Measurements from ENCODE around the gene DNAJA4. TPM values are rescaled to one million over a fixed set of nuclear protein-coding genes. Genes with fewer than 3 reads are reported as not detected.
A peak's percentile ranks its signal among the peaks of the same experiment; 100 is the strongest.

DNAJA4 gene
- total RNA-seq, 2 experiments from 2014 or later, result 34.0 to 35.8 TPM

GRCh38 chr15:78299101-78299930, 35.0 kb downstream of the DNAJA4 start, which contains the start of gene SKIC8:
Gene SKIC8, minus strand, starts transcription at chr15:78299609. Its CDS starts 3,923 bp downstream, at chr15:78295686.
- H3K4me3 Mint-ChIP-seq, result peak within 1 kb of the TSS; percentile 97
- H3K9me3 Mint-ChIP-seq (ENCODE audit: low read depth), result no peaks in the 10 kb centered on the region
- CTCF ChIA-PET, result interaction anchor here (0.6 to 2.1 kb wide), 11 partner anchors 9 to 441 kb away, joined by 3 to 25 read pairs (median 4); partner anchors contain the start of genes DNAJA4 and IREB2
- H3K4me1 Mint-ChIP-seq, result peaks cover 43% of the 10 kb centered on the region
- peak within 1 kb of the TSS; percentile 95 for H3K27ac Mint-ChIP-seq
- no peaks in the 10 kb centered on the region for H3K36me3 Mint-ChIP-seq
- DNase-seq (peak; percentile 95), ATAC-seq (peak; percentile 97)
- peaks cover 7% of the 10 kb centered on the region for H3K27me3 Mint-ChIP-seq

GRCh38 chr15:78301326-78301725, 37.0 kb downstream of the DNAJA4 start:
- no peak for DNase-seq

GRCh38 chr15:78301828-78302227, 37.5 kb downstream of the DNAJA4 start:
- DNase-seq (no peak), ATAC-seq (no peak)
- no peaks in the 10 kb centered on the region for H3K36me3 Mint-ChIP-seq
- H3K27me3 Mint-ChIP-seq, result peaks cover 13% of the 10 kb centered on the region
- H3K4me3 Mint-ChIP-seq, result no peak overlapping the region
- no peaks in the 10 kb centered on the region for H3K9me3 Mint-ChIP-seq (ENCODE audit: low read depth)
- CTCF ChIA-PET, result interaction anchor here (1.0 kb wide), 1 partner anchor 408 kb away, joined by 3 read pairs; no protein-coding TSS in a partner anchor
- H3K4me1 Mint-ChIP-seq, result peaks cover 42% of the 10 kb centered on the region
- H3K27ac Mint-ChIP-seq, result no peak overlapping the region

More at GRCh38 chr15:78301326-78301725, 37.0 kb downstream of the DNAJA4 start:
- no peak overlapping the region for H3K27ac Mint-ChIP-seq
- H3K4me1 Mint-ChIP-seq, result peaks cover 43% of the 10 kb centered on the region
- ATAC-seq, result no peak
- CTCF ChIA-PET, result interaction anchor here (1.0 kb wide), 1 partner anchor 408 kb away, joined by 3 read pairs; no protein-coding TSS in a partner anchor
- no peaks in the 10 kb centered on the region for H3K36me3 Mint-ChIP-seq
- H3K27me3 Mint-ChIP-seq, result peaks cover 10% of the 10 kb centered on the region
- H3K9me3 Mint-ChIP-seq (ENCODE audit: low read depth), result no peaks in the 10 kb centered on the region
- H3K4me3 Mint-ChIP-seq, result no peak overlapping the region

- peaks cover 14% of the 10 kb centered on the region for H3K27me3 Mint-ChIP-seq
- CTCF ChIA-PET, result interaction anchor here (1.0 kb wide), 1 partner anchor 9 kb away, joined by 4 read pairs; no protein-coding TSS in a partner anchor
- peaks cover 38% of the 10 kb centered on the region for H3K4me1 Mint-ChIP-seq
- no peak overlapping the region for H3K4me3 Mint-ChIP-seq
- no peak for DNase-seq
- peak overlapping the region; percentile 67 for H3K27ac Mint-ChIP-seq
- H3K9me3 Mint-ChIP-seq (ENCODE audit: low read depth), result no peaks in the 10 kb centered on the region
- no peak for ATAC-seq
- H3K36me3 Mint-ChIP-seq, result no peaks in the 10 kb centered on the region
These were observed 38.4 kb downstream of the DNAJA4 start for GRCh38 chr15:78302579-78303312.

DNA sequence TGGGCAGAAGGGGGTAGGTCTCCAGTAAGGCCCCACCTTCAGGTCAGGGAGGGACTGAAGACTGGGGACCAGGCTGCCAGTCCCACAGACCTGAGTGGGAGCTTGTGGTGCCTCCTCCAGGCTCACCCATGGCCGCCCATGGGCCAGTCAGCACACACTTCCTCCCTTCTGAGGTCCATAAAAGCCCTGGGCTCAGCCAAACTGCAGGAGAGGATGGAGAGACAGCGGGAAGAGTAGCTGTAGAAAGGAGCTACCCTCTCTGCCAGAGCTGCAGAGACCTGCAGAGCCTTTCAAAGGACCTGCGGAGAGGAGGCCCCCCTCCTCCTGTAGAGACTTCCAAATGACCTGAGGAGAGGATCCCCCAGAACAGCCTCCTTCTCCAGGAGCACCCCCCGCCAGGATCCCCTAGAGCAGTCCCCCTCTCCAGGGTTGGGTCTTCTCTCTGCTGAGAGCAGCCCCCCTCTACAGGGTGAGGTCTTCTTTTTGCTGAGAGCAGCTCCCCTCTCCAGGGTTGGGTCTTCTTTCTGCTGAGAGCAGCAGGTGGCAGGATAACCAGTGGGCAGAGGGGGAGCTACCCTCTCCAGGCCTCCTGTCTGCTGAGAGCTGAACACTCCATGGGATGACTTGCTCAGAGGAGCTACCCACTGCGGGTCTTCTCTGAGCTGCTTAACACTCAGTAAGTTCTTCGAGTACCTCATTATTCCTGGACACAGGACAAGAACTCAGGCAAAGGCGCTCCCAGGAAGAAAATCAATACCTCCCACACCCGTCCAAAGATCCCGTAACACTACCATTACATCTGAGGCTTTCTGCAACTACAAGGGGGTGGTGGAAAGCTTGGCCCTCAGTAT, 40.1 kb downstream of the DNAJA4 start:
- Mint-ChIP-seq H3K27me3 (peaks cover 14% of the 10 kb centered on the region), H3K4me3 (no peak overlapping the region), H3K9me3 (ENCODE audit: low read depth) (no peaks in the 10 kb centered on the region), H3K4me1 (peaks cover 25% of the 10 kb centered on the region), H3K36me3 (no peaks in the 10 kb centered on the region), H3K27ac (no peak overlapping the region)
- CTCF ChIA-PET, result interaction anchor here (1.1 to 1.2 kb wide), 2 partner anchors 118 to 258 kb away, joined by 3 to 7 read pairs; no protein-coding TSS in a partner anchor
- ATAC-seq (no peak), DNase-seq (no peak)

DNA sequence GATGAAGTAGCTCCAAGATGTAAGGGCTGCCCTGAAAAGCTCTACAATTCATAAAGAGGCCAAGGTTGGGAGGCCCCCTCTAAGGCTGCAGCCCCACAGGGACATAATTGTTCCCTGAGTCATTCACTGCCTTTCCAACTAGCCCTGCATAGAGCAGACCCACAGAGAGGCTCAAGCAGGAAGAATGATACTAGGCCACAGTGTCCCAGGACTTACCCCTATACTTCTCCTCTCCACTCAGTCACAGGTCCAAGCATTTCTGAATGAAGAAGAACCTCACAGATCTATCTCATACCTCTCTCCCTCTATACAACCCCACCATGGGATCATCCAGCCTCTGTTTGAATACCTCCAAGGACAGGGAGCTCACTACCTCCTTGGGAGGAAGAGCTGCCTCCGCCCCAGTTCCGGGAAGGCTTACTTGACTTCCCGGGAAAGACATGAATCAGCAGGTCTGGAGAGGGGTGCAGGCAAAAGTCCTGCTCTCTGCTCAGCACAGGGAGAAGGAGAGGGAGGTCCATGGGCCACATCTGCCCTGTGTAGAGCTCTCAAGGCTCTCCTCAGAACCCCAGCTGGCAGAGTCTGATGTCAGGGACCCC, 41.9 kb downstream of the DNAJA4 start:
- no peaks in the 10 kb centered on the region for H3K36me3 Mint-ChIP-seq
- no peak overlapping the region for H3K4me3 Mint-ChIP-seq
- no peak overlapping the region for H3K27ac Mint-ChIP-seq
- ATAC-seq, result no peak
- H3K27me3 Mint-ChIP-seq, result peaks cover 14% of the 10 kb centered on the region
- H3K9me3 Mint-ChIP-seq (ENCODE audit: low read depth), result no peaks in the 10 kb centered on the region
- CTCF ChIA-PET, result interaction anchor here (1.2 to 4.4 kb wide), 2 partner anchors 116 kb away, joined by 7 to 27 read pairs; no protein-coding TSS in a partner anchor
- DNase-seq, result no peak
- H3K4me1 Mint-ChIP-seq, result peaks cover 16% of the 10 kb centered on the region

DNA sequence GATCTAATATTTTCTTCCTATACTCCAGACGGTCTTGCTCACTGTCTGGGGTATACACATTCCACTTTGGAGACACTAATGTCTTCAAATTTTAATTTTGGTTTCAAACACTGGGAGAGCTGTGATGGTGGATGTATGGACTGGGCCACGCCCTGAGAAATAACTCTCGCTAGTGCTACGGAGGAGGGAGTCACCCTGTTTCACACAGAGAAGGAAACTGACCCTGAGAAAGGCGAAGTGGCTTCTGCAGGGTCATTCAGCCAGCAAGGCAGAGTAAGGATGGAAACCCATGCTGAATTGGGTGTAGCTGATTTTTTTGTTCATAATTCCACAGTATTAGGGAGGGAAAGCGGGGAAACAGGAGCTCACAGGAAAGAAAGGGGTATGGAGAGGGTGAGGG, 43.6 kb downstream of the DNAJA4 start:
- Mint-ChIP-seq H3K36me3 (no peaks in the 10 kb centered on the region), H3K4me3 (no peak overlapping the region), H3K4me1 (peaks cover under 1% of the 10 kb centered on the region), H3K27ac (no peak overlapping the region), H3K9me3 (ENCODE audit: low read depth) (no peaks in the 10 kb centered on the region), H3K27me3 (peaks cover 8% of the 10 kb centered on the region)
- CTCF ChIA-PET, result interaction anchor here (0.7 to 4.4 kb wide), 8 partner anchors 8 to 162 kb away, joined by 3 to 27 read pairs (median 4); partner anchors contain the start of gene SKIC8
- DNase-seq (no peak), ATAC-seq (no peak)

- Mint-ChIP-seq H3K27me3 (peaks cover 8% of the 10 kb centered on the region), H3K4me3 (no peak overlapping the region), H3K36me3 (no peaks in the 10 kb centered on the region), H3K9me3 (ENCODE audit: low read depth) (no peaks in the 10 kb centered on the region), H3K27ac (no peak overlapping the region), H3K4me1 (no peaks in the 10 kb centered on the region)
- ATAC-seq (peak; percentile 92), DNase-seq (peak; percentile 74)
- CTCF ChIA-PET, result interaction anchor here (0.7 to 4.4 kb wide), 12 partner anchors 9 to 162 kb away, joined by 3 to 27 read pairs (median 4); partner anchors contain the start of gene SKIC8
These were observed 44.2 kb downstream of the DNAJA4 start for GRCh38 chr15:78308422-78309032.

DNA sequence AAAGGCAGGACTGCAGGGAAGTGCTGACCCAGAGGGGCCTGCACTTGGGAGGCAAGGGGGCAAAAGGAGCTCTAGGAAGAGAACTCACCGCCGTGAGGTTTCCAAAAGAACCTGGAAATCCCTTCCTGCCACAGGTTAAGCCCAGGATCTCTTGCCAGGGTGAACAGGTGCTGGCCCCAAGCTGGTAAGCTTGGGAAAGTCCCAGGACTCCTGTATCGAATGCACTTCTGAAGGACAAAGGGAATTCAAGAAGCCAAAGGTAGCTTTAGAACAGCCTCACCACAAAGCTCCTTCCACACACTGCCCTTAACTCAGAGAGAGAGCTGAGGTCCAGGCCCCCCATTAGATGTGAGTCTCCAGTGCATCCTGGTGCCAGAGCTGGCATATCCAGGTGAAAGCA, 46.9 kb downstream of the DNAJA4 start:
- CTCF ChIA-PET, result interaction anchor here (1.0 kb wide), 2 partner anchors 12 to 112 kb away, joined by 3 read pairs; partner anchors contain the start of gene SKIC8
- no peak for DNase-seq
- H3K9me3 Mint-ChIP-seq (ENCODE audit: low read depth), result no peaks in the 10 kb centered on the region
- H3K27me3 Mint-ChIP-seq, result peaks cover 5% of the 10 kb centered on the region
- no peak overlapping the region for H3K27ac Mint-ChIP-seq
- no peak overlapping the region for H3K4me3 Mint-ChIP-seq
- ATAC-seq, result no peak
- H3K4me1 Mint-ChIP-seq, result no peaks in the 10 kb centered on the region
- no peaks in the 10 kb centered on the region for H3K36me3 Mint-ChIP-seq

DNA sequence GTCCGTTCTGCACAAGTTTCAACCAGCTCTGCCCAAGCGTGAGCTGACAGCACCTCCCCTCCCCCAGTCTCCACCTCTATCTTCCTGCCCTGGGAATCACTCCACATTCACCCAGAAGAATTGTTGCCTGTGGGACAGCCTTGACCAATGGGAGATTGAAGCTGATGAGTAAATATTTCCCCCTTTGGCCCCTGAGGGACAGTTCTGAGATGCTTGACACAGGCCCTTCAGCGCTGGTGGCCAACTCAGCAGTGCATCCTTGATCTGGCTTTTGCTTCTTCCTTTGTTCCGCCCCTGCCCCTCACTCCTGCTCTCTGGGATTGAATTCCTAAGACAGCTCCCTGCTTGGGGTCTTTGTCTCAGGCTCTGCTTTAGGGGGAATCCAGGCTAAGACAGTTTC, 48.2 kb downstream of the DNAJA4 start:
- Mint-ChIP-seq H3K9me3 (ENCODE audit: low read depth) (no peaks in the 10 kb centered on the region), H3K4me3 (no peak overlapping the region), H3K36me3 (no peaks in the 10 kb centered on the region), H3K4me1 (no peaks in the 10 kb centered on the region), H3K27ac (no peak overlapping the region), H3K27me3 (no peaks in the 10 kb centered on the region)
- ATAC-seq (no peak), DNase-seq (no peak)
- CTCF ChIA-PET, result no interaction called here

DNA sequence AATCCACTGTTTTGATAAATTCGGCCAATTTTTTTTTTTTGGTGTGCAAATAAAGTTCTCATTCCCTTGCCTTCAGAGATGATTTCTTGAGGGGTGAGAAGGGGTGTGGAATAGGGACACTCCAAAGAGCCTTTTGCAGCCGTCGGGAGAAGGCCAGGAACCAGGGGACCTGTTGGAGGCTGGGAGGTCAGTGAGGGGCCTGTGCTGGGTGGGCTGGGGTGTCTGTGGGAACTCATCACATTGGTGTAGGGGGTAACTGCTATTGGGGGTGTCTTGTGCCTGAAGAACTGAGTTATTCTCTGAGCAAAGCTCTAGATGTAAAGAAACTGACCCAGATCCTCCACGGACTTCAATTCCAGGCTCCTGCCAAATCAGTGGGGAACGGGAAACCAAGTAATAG, 48.6 kb downstream of the DNAJA4 start:
- DNase-seq (no peak), ATAC-seq (no peak)
- Mint-ChIP-seq H3K9me3 (ENCODE audit: low read depth) (no peaks in the 10 kb centered on the region), H3K27ac (no peak overlapping the region), H3K4me1 (no peaks in the 10 kb centered on the region), H3K36me3 (no peaks in the 10 kb centered on the region), H3K4me3 (no peak overlapping the region), H3K27me3 (no peaks in the 10 kb centered on the region)
- CTCF ChIA-PET, result no interaction called here

DNA sequence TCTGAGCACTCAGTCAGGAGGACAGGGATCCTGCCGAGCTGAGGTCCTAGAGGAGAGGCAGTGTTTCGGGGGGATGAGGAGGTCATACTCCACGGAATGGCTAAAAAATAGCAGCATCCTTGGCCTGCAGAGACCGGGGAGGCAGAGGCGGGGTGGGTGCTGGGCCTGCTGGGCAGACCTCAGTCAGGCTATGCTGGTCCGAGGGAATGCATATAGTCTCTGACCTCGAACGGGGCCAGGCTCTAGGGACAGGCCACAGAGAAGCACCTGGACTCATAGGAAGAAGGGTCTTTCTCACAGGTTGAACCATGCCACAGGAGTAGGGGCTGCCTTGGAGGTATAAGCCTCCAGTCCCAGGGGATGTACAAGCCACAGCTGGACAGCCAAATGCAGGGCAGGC, 49.0 kb downstream of the DNAJA4 start:
- Mint-ChIP-seq H3K27me3 (no peaks in the 10 kb centered on the region), H3K4me3 (no peak overlapping the region), H3K4me1 (no peaks in the 10 kb centered on the region), H3K27ac (no peak overlapping the region), H3K9me3 (ENCODE audit: low read depth) (no peaks in the 10 kb centered on the region), H3K36me3 (no peaks in the 10 kb centered on the region)
- CTCF ChIA-PET, result no interaction called here
- no peak for DNase-seq
- ATAC-seq, result no peak
